SKM-1 treated with dmso at 0.1 percent for 144 hours (cell line): Measurements from ENCODE around the gene SERGEF.

ENCODE experiments used
- DNase-seq: peaks from one replicate; lab custom pipeline; 2025; ENCODE audit not compliant: unreplicated experiment; lab: John Stamatoyannopoulos, UW

The SERGEF gene

DNA sequence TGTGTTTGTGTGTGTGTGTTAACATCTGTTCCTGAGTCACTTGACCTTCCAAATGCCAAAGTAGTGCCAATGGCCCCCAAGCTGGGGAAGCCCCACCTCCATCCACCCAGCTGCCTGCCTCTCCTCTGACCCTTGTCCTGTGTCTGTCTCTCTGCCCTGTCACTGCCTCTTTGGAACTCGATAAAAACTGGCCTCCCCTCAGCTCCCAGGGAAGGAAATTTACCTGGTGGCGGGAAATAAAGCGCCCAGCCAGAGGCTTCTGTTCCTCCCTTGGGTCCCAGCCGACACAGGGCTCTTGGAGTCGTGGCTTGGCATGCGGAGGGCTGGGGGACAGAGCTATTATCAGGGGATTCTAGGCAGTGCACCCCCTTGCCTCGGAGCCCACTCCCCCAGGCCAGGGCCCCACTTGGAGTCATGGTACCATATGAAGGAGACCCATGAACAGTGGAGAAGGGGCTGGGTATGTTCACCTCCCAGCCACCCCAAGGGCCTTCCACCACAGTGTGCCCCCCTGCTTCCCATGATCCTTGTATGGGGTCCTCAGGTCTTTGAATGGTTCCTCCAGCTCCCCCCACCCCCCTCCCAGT, 272.1 kb downstream of the SERGEF start:
- DNase-seq: no peak

DNA sequence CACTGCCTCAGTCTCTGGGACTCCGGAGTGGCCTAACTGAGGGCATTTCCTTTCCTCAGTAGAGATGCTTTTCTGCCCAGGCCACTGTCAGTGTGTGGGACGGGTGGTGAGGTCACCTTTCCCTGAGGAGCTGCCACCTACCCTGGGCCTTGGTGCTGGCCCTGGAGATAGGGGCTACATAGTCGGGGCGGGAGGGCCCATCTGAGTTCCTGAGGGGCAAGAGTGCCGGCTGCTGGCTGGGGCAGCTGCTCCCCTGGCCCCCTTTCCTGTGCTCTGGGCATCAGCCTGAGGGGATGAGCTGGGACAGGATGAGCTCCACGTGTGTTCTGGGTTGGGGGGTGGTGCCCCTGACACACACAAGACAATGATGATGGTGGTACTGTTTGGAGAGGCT, 272.9 kb downstream of the SERGEF start:
- DNase-seq: no peak

DNA sequence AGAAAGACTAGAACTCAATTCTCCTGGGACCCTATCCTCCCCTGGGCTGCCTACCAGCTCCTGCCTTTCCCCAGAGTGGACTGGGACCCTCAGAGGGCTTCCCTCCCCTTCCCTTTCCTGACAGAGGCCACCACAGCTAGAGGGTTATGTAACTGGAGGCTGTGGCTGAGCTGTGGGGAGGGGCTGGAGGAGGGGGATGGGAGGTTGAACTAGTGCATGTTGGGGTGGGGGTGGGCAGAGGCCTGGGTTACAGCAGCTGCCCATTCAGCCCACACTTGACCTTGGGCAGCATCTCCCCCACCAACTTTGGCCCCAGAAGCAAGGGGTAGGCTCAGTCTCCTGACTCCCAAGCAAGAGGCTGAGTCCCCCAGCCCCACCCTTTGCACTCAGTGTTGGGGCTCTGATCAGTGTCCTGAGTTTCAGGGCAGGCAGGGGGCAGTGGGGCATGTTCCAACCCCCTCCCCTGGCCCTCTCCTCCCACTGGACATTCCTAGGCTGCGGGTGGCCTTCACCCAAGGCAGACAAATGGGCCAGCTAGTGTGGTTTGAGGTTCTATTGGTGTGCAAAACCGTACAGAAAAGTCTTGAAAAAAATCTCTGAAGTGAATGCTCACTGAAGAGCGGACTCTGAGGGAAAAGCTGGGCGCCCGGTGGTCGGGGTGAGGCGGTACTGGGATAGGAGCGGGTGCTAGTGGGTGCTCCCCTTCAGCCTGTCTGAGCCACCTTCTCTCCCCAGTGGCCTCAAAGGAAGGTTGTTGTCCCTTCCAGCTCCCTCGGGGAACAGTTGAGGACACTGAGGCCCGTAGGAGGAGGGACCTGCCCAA, 274.5 kb downstream of the SERGEF start:
- DNase-seq: no peak
